ENCODE data around the gene GMPPB. TPM values are rescaled to one million over a fixed set of nuclear protein-coding genes. Genes with fewer than 3 reads are reported as not detected.

GMPPB gene
- total RNA-seq, 1 experiment from 2014 or later: 28.0 TPM

DNA sequence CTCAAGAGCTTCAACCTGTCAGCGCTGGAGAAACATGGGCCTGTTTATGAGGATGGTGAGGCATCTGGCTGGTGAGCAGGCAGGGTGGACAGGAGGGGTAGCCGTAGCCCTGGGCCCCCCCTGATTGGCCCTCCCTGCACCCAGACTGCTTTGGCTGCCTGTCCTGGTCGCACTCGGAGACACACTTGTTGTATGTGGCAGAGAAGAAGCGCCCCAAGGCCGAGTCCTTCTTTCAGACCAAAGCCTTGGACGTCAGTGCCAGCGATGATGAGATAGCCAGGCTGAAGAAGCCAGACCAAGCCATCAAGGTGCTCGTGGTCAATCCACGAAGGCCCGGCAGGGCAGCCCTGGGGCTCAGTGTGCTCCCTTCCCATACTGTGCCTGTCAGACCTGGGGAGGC is 47.8 kb downstream of the GMPPB start:
- H3K27ac Mint-ChIP-seq: no peak overlapping the region
- H3K27me3 Mint-ChIP-seq (ENCODE audit: low read depth): no peaks in the 10 kb centered on the region
- POLR2A ChIA-PET: no interaction called here

DNA sequence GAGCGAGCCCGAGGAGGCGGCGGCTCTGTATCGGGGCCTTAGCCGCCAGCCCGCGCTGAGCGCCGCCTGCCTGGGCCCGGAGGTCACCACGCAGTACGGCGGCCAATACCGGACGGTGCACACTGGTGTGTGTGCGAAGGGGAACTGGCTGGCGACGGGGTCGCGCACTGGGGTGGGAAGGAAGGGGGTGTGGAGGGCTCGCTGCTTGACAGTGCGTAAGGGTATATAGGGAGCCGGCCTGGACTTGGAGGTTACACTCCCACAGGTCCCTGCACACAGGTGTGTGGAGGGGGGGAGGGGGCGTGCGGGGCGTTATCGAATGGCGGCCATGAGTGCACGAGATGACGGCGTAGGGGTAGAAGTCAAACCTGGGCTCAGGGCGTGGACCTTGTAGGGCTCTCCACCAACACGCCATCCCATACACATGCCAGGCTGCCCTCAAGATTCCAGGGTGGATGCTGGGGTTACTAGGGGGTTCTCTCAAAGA is 49.2 kb downstream of the GMPPB start:
- peaks cover 24% of the 10 kb centered on the region for H3K36me3 Mint-ChIP-seq
- CTCF ChIA-PET: interaction anchor here (1.3 kb wide), 1 partner anchor 11 kb away, joined by 3 read pairs; no protein-coding TSS in a partner anchor
- H3K27ac Mint-ChIP-seq: no peak overlapping the region
- POLR2A ChIA-PET: no interaction called here
- H3K4me3 Mint-ChIP-seq: peak overlapping the region; percentile 81
- H3K4me1 Mint-ChIP-seq: peaks cover 21% of the 10 kb centered on the region
- no peaks in the 10 kb centered on the region for H3K9me3 Mint-ChIP-seq
- DNase-seq (ENCODE audit: low spot score) (no peak), ATAC-seq (peak; percentile 3)
- H3K27me3 Mint-ChIP-seq (ENCODE audit: low read depth): no peaks in the 10 kb centered on the region
- TF ChIP-seq HMGA2 (CRISPR knock-in tag; IDR thresholded peaks at IDR 0.05) (no peak), ZNF232 (CRISPR knock-in tag; IDR thresholded peaks at IDR 0.05) (no peak), CBFB (CRISPR knock-in tag; IDR thresholded peaks at IDR 0.05; ENCODE audit: low read depth) (no peak), MXD4 (CRISPR knock-in tag; IDR thresholded peaks at IDR 0.05; ENCODE audit: borderline replicate concordance) (no peak)
- TF ChIP-seq, protein P1, sequence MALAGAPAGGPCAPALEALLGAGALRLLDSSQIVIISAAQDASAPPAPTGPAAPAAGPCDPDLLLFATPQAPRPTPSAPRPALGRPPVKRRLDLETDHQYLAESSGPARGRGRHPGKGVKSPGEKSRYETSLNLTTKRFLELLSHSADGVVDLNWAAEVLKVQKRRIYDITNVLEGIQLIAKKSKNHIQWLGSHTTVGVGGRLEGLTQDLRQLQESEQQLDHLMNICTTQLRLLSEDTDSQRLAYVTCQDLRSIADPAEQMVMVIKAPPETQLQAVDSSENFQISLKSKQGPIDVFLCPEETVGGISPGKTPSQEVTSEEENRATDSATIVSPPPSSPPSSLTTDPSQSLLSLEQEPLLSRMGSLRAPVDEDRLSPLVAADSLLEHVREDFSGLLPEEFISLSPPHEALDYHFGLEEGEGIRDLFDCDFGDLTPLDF (CRISPR knock-in tag; IDR thresholded peaks at IDR 0.05): no peak
- TF ChIP-seq, protein P2, sequence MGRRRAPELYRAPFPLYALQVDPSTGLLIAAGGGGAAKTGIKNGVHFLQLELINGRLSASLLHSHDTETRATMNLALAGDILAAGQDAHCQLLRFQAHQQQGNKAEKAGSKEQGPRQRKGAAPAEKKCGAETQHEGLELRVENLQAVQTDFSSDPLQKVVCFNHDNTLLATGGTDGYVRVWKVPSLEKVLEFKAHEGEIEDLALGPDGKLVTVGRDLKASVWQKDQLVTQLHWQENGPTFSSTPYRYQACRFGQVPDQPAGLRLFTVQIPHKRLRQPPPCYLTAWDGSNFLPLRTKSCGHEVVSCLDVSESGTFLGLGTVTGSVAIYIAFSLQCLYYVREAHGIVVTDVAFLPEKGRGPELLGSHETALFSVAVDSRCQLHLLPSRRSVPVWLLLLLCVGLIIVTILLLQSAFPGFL (CRISPR knock-in tag; IDR thresholded peaks at IDR 0.05; ENCODE audit: borderline replicate concordance): no peak

More for the DNA sequence above, 47.8 kb downstream of the GMPPB start:
- H3K4me3 Mint-ChIP-seq: peak overlapping the region; percentile 81
- no peak for TF ChIP-seq ZNF232 (CRISPR knock-in tag; IDR thresholded peaks at IDR 0.05)
- TF ChIP-seq ZNF121 (CRISPR knock-in tag; IDR thresholded peaks at IDR 0.05): no peak
- TF ChIP-seq FOXP1 (CRISPR knock-in tag; IDR thresholded peaks at IDR 0.05; ENCODE audit: borderline replicate concordance): no peak
- TF ChIP-seq, protein P3, sequence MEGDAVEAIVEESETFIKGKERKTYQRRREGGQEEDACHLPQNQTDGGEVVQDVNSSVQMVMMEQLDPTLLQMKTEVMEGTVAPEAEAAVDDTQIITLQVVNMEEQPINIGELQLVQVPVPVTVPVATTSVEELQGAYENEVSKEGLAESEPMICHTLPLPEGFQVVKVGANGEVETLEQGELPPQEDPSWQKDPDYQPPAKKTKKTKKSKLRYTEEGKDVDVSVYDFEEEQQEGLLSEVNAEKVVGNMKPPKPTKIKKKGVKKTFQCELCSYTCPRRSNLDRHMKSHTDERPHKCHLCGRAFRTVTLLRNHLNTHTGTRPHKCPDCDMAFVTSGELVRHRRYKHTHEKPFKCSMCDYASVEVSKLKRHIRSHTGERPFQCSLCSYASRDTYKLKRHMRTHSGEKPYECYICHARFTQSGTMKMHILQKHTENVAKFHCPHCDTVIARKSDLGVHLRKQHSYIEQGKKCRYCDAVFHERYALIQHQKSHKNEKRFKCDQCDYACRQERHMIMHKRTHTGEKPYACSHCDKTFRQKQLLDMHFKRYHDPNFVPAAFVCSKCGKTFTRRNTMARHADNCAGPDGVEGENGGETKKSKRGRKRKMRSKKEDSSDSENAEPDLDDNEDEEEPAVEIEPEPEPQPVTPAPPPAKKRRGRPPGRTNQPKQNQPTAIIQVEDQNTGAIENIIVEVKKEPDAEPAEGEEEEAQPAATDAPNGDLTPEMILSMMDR (IDR thresholded peaks at IDR 0.05): no peak
- no peak for TF ChIP-seq TEAD4 (CRISPR knock-in tag; IDR thresholded peaks at IDR 0.05)
- TF ChIP-seq, protein P4, sequence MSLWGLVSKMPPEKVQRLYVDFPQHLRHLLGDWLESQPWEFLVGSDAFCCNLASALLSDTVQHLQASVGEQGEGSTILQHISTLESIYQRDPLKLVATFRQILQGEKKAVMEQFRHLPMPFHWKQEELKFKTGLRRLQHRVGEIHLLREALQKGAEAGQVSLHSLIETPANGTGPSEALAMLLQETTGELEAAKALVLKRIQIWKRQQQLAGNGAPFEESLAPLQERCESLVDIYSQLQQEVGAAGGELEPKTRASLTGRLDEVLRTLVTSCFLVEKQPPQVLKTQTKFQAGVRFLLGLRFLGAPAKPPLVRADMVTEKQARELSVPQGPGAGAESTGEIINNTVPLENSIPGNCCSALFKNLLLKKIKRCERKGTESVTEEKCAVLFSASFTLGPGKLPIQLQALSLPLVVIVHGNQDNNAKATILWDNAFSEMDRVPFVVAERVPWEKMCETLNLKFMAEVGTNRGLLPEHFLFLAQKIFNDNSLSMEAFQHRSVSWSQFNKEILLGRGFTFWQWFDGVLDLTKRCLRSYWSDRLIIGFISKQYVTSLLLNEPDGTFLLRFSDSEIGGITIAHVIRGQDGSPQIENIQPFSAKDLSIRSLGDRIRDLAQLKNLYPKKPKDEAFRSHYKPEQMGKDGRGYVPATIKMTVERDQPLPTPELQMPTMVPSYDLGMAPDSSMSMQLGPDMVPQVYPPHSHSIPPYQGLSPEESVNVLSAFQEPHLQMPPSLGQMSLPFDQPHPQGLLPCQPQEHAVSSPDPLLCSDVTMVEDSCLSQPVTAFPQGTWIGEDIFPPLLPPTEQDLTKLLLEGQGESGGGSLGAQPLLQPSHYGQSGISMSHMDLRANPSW (CRISPR knock-in tag; conservative IDR thresholded peaks at IDR 0.05; ENCODE audit: low read depth): no peak
- TF ChIP-seq TP53 (CRISPR knock-in tag; IDR thresholded peaks at IDR 0.05): no peak
- TF ChIP-seq NR2C2 (CRISPR knock-in tag; IDR thresholded peaks at IDR 0.05): no peak
- TF ChIP-seq, protein P5, sequence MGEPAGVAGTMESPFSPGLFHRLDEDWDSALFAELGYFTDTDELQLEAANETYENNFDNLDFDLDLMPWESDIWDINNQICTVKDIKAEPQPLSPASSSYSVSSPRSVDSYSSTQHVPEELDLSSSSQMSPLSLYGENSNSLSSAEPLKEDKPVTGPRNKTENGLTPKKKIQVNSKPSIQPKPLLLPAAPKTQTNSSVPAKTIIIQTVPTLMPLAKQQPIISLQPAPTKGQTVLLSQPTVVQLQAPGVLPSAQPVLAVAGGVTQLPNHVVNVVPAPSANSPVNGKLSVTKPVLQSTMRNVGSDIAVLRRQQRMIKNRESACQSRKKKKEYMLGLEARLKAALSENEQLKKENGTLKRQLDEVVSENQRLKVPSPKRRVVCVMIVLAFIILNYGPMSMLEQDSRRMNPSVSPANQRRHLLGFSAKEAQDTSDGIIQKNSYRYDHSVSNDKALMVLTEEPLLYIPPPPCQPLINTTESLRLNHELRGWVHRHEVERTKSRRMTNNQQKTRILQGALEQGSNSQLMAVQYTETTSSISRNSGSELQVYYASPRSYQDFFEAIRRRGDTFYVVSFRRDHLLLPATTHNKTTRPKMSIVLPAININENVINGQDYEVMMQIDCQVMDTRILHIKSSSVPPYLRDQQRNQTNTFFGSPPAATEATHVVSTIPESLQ (CRISPR knock-in tag; IDR thresholded peaks at IDR 0.05): no peak
- TF ChIP-seq ZBTB21 (CRISPR knock-in tag; IDR thresholded peaks at IDR 0.05; ENCODE audit: borderline replicate concordance): no peak
- TF ChIP-seq, protein P6, sequence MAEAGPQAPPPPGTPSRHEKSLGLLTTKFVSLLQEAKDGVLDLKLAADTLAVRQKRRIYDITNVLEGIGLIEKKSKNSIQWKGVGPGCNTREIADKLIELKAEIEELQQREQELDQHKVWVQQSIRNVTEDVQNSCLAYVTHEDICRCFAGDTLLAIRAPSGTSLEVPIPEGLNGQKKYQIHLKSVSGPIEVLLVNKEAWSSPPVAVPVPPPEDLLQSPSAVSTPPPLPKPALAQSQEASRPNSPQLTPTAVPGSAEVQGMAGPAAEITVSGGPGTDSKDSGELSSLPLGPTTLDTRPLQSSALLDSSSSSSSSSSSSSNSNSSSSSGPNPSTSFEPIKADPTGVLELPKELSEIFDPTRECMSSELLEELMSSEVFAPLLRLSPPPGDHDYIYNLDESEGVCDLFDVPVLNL (CRISPR knock-in tag; IDR thresholded peaks at IDR 0.05; ENCODE audit: borderline replicate concordance, low read depth): no peak
- no peak for TF ChIP-seq NR3C1 (CRISPR knock-in tag; conservative IDR thresholded peaks at IDR 0.05; ENCODE audit: low read depth)
- TF ChIP-seq, protein P7, sequence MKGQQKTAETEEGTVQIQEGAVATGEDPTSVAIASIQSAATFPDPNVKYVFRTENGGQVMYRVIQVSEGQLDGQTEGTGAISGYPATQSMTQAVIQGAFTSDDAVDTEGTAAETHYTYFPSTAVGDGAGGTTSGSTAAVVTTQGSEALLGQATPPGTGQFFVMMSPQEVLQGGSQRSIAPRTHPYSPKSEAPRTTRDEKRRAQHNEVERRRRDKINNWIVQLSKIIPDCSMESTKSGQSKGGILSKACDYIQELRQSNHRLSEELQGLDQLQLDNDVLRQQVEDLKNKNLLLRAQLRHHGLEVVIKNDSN (CRISPR knock-in tag; IDR thresholded peaks at IDR 0.05): no peak
- no peak for TF ChIP-seq JUN (CRISPR knock-in tag; IDR thresholded peaks at IDR 0.05)
- TF ChIP-seq ATF1 (CRISPR knock-in tag; IDR thresholded peaks at IDR 0.05): no peak
- TF ChIP-seq, protein P1 (CRISPR knock-in tag; IDR thresholded peaks at IDR 0.05): no peak
- peaks cover 31% of the 10 kb centered on the region for H3K36me3 Mint-ChIP-seq
- H3K9me3 Mint-ChIP-seq: no peaks in the 10 kb centered on the region
- no peak for DNase-seq (ENCODE audit: low spot score)
- CTCF ChIA-PET: interaction anchor here (1.3 kb wide), 1 partner anchor 12 kb away, joined by 3 read pairs; no protein-coding TSS in a partner anchor
- peaks cover 21% of the 10 kb centered on the region for H3K4me1 Mint-ChIP-seq
- ATAC-seq: no peak

Measured in WTC11 (cell line).